ENCODE results near the gene KATNB1. TPM values are rescaled to one million over a fixed set of nuclear protein-coding genes. Genes with fewer than 3 reads are reported as not detected.

Gene KATNB1
- total and polyA plus RNA-seq, 8 donors, result 11.7 to 20.1 (median 14.6) TPM

DNA sequence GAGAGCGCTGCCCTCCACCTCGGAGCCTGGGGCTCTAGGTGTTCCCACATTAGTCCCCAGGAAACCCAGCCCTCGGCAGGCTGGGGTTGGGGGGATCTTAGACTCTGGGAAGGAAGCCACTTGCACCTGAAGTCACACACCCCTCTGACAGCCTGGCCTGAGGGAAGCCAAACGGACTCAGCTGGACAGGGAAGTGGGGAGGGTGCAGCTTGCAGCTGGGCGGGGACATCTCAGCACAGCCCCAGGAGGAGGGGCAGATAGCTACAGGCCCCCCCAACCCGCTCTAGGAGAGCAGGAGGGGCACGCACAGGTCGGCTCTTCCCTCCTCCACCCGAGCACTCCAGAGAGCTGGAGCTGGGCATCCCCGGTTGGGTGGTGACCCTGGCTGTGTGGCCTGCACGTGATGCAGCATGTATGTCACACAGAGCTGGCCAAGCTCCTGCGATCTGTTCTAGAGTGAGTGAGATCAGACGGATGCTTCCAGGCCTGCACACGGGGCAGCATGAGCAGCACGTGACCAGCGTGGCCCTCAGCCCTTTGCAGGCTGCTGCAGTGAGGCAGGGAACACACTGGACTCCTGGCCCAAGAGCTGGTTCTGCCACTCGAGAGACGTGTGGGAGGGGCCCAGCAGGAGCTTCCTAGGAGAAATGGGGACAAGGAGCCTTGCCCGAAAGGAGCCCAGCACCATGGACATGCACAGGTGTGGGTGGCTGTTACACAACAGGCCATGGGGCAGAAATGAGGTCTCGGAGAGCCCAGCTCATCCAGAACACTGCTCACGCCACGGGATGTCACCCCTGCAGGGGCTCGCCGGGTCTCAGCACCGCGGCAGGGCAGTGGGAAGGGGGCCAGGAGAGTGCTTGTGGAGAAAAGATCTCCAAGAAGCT, 51.3 kb downstream of the KATNB1 start:
- peaks cover 0 to 82% of the 10 kb centered on the region in 2 donors for H3K36me3 ChIP-seq
- intact Hi-C loops (cut with DNase I), result loop anchor here in 1 of 2 donors (10.0 kb wide), 1 partner anchor 78 kb away; no protein-coding TSS in a partner anchor
- ATAC-seq, result peak; percentile 75
- TF ChIP-seq CTCF (IDR thresholded peaks at IDR 0.05), result no peak
- DNase-seq, result peak in 3 of 4 donors; percentile 66 to 85 (median 74)
- peaks cover 5 to 14% of the 10 kb centered on the region in 2 donors for H3K4me1 ChIP-seq
- H3K27me3 ChIP-seq, result no peaks in the 10 kb centered on the region
- no peak overlapping the region for H3K27ac ChIP-seq
- no peaks in the 10 kb centered on the region for H3K9me3 ChIP-seq
- H3K4me3 ChIP-seq, result no peak overlapping the region

DNA sequence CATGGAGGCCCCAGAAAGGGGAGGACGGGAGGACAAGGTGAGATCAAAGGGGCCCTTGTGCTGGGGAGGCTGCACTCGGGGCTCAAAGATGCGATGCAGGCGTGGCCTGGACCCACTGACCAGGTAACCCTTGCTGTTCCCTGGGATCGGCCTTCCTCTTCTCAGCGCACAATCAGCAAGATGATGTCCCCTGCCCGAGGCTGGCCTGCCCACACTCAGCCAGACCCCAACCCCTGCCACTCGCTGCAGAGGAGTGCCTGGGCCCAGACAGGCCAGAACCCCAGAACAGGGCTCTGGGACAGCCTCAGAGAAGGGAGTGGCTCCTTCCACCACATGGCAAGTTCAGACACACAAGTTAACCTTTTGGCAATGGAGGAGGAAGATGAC, 51.9 kb downstream of the KATNB1 start:
- ATAC-seq (no peak), DNase-seq (peak in 1 of 4 donors; percentile 50)
- Histone ChIP-seq H3K27me3 (no peaks in the 10 kb centered on the region), H3K4me1 (peaks cover 5 to 14% of the 10 kb centered on the region in 2 donors), H3K4me3 (no peak overlapping the region), H3K36me3 (peaks cover 0 to 85% of the 10 kb centered on the region in 2 donors), H3K9me3 (no peaks in the 10 kb centered on the region), H3K27ac (no peak overlapping the region)
- TF ChIP-seq CTCF (IDR thresholded peaks at IDR 0.05), result no peak
- intact Hi-C loops (cut with DNase I), result loop anchor here in 1 of 2 donors (10.0 kb wide), 1 partner anchor 77 kb away; no protein-coding TSS in a partner anchor

GRCh38 chr16:57788252-57788841, 52.8 kb downstream of the KATNB1 start:
- intact Hi-C loops (cut with DNase I), result loop anchor here in 1 of 2 donors (10.0 kb wide), 1 partner anchor 76 kb away; no protein-coding TSS in a partner anchor
- no peak for TF ChIP-seq CTCF (IDR thresholded peaks at IDR 0.05)
- peak in 2 of 4 donors; percentile 68 to 78 for DNase-seq
- Histone ChIP-seq H3K27me3 (no peaks in the 10 kb centered on the region), H3K36me3 (peaks cover 0 to 93% of the 10 kb centered on the region in 2 donors), H3K4me3 (no peak overlapping the region), H3K9me3 (no peaks in the 10 kb centered on the region), H3K4me1 (peaks cover 5 to 14% of the 10 kb centered on the region in 2 donors), H3K27ac (no peak overlapping the region)
- no peak for ATAC-seq

- no peak for TF ChIP-seq CTCF (IDR thresholded peaks at IDR 0.05)
- Histone ChIP-seq H3K4me1 (peaks cover 5 to 14% of the 10 kb centered on the region in 2 donors), H3K36me3 (peaks cover 0 to 93% of the 10 kb centered on the region in 2 donors), H3K27ac (no peak overlapping the region), H3K9me3 (no peaks in the 10 kb centered on the region), H3K27me3 (no peaks in the 10 kb centered on the region), H3K4me3 (no peak overlapping the region)
- peak in 1 of 4 donors; percentile 41 for DNase-seq
- no peak for ATAC-seq
- intact Hi-C loops (cut with DNase I), result loop anchor here in 1 of 2 donors (10.0 kb wide), 1 partner anchor 76 kb away; no protein-coding TSS in a partner anchor
These were observed 53.4 kb downstream of the KATNB1 start for GRCh38 chr16:57788951-57789350.
